Cardiac muscle cell (in vitro differentiated cells and primary cell): Measurements from ENCODE around the gene STOML2. TPM values are rescaled to one million over a fixed set of nuclear protein-coding genes. Genes with fewer than 3 reads are reported as not detected.

ENCODE experiments used
- DNase-seq, 2 donors: peaks; one replicate each; pipeline versions ENCODE4 v3.0.0 to v3.0.0-alpha.2; 2010 to 2017; ENCODE audit warnings: low read depth in 1 of 2, low spot score in 1 of 2
- H3K27ac ChIP-seq: fragments of 200-600 bp; sonication (generic); 2 replicates; pipeline ENCODE4 v1.5.1; 2016
- H3K27me3 ChIP-seq: fragments of 200-600 bp; sonication (generic); 2 replicates; pipeline ENCODE4 v1.6.0; 2016; ENCODE audit warnings: control low read depth
- H3K36me3 ChIP-seq: fragments of 200-600 bp; sonication (generic); 2 replicates; pipeline ENCODE4 v1.5.1; 2016; ENCODE audit warnings: control low read depth
- H3K4me1 ChIP-seq: fragments of 200-600 bp; sonication (generic); 2 replicates; pipeline ENCODE4 v1.8.1; 2017; ENCODE audit warnings: low read depth, mild to moderate bottlenecking, mixed run types
- H3K4me3 ChIP-seq: fragments of 200-600 bp; sonication (generic); 2 replicates; pipeline ENCODE4 v1.5.1; 2016; ENCODE audit warnings: mild to moderate bottlenecking
- H3K9me3 ChIP-seq: fragments of 200-600 bp; sonication (generic); 2 replicates; pipeline ENCODE4 v1.5.1; 2017; ENCODE audit warnings: low read depth, mild to moderate bottlenecking, control low read depth
- polyA plus RNA-seq: library from polyadenylated mRNA; unstranded; fragments of >200 nt; fragmentation: Nextera tagmentation; extraction: Ambion mirVana; gene quantifications from 2 replicates; pipeline ENCODE4 v1.2.1, GENCODE V29; 2016
- total RNA-seq: library from RNA; depleted of rRNA; stranded (reverse); fragments of >200 nt; gene quantifications from 2 replicates; pipeline ENCODE4 v1.2.3, GENCODE V29; 2016
- TF ChIP-seq, protein P1 (sequence below): IDR thresholded peaks from 2 replicates; pipeline ENCODE4 v1.5.1; 2012; ENCODE audit warnings: low read depth, mild to moderate bottlenecking, low read length

STOML2 gene
- total and polyA plus RNA-seq, 2 experiments from 2014 or later = 151 to 201 TPM

DNA sequence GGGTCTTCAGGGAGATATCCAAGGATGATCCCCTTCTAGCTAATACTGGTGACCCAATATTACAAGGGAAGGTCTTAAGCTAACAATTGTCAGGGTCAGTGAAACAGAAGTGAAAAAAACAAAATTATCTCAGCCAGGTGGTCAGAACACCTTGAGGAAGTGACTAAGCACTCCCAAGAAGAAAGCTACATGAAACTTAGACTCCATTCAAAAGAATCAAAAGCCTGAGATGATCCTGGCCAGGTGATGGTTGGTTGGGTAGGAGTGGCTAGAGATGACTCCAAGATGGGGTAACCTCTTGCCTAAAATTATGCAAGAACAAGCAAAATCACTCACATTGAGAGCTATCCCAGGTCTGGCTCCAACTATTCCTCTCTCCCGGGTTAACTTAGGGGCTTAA lies 35.9 kb downstream of the STOML2 start:
- Histone ChIP-seq H3K4me1 (peaks cover 16% of the 10 kb centered on the region), H3K36me3 (peaks cover 58% of the 10 kb centered on the region), H3K4me3 (no peak overlapping the region), H3K27me3 (no peaks in the 10 kb centered on the region), H3K27ac (no peak overlapping the region), H3K9me3 (no peaks in the 10 kb centered on the region)
- DNase-seq = no peak
- TF ChIP-seq, protein P1, sequence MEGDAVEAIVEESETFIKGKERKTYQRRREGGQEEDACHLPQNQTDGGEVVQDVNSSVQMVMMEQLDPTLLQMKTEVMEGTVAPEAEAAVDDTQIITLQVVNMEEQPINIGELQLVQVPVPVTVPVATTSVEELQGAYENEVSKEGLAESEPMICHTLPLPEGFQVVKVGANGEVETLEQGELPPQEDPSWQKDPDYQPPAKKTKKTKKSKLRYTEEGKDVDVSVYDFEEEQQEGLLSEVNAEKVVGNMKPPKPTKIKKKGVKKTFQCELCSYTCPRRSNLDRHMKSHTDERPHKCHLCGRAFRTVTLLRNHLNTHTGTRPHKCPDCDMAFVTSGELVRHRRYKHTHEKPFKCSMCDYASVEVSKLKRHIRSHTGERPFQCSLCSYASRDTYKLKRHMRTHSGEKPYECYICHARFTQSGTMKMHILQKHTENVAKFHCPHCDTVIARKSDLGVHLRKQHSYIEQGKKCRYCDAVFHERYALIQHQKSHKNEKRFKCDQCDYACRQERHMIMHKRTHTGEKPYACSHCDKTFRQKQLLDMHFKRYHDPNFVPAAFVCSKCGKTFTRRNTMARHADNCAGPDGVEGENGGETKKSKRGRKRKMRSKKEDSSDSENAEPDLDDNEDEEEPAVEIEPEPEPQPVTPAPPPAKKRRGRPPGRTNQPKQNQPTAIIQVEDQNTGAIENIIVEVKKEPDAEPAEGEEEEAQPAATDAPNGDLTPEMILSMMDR = no peak

DNA sequence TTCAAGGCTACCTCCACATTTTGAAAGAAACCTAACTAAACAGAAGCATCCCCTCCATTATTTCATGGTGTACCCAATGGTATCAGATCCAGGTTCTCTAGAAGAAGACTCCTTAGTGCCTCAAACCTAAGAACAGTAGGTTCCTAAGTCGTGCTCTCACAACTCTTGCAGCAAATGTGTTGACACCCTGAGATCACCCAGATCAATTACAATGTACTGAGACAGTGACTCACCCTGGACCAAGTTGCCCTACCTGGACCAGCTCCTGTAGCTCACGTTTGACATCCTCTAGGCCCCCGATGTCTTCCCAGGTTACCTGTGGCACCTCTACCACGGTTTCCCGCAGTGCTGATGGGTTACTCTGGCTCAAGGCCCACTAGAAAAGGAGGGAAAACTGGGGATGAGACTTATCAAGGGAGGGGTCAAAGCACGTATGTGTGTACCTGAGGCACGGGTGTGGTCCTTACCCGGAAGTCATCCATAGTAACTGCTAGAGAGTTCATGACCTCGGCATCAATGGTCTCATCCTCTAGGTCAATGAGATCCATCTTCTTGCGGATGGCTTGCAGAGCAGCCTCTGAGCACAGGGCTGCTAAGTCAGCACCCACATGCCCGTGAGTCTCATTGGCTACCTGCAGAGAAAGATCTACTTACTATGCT lies 42.3 kb downstream of the STOML2 start:
- H3K36me3 ChIP-seq = peaks cover 98% of the 10 kb centered on the region
- H3K27ac ChIP-seq = no peak overlapping the region
- H3K9me3 ChIP-seq = no peaks in the 10 kb centered on the region
- TF ChIP-seq, protein P1 = no peak
- H3K4me3 ChIP-seq = no peak overlapping the region
- no peaks in the 10 kb centered on the region for H3K27me3 ChIP-seq
- H3K4me1 ChIP-seq = no peaks in the 10 kb centered on the region
- no peak for DNase-seq

DNA sequence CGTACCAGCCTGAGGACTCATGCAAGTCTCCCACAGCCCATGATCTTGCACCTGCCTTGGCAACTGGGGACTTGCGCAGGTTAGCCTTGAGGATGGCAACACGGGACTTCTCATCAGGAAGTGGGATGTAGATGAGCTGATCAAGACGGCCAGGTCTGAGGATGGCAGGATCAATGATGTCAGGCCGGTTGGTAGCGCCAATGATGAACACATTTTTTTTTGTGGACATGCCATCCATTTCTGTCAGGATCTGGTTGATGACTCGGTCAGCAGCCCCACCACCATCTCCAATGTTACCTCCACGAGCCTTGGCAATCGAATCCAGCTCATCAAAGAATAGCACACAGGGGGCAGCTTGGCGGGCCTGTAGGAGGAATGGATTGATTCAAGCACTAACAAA lies 43.5 kb downstream of the STOML2 start:
- TF ChIP-seq, protein P1 = no peak
- H3K36me3 ChIP-seq = peaks cover 93% of the 10 kb centered on the region
- no peaks in the 10 kb centered on the region for H3K4me1 ChIP-seq

DNA sequence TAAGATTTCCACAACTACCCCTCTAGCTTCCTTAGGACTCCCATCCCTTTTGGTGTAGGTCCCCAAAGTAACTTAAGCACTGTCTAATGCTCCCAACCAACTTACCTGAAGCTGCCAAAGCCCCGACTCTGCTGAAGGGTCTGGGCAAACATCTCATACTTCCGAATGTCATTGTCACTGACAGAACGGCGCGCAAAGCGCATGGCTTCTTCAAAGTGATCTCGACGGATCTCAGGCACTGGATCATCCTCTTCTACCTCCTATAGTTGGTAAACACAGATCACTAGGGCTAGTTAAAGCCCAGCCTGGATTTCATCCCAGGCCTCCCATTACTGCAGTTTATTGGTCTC lies 45.7 kb downstream of the STOML2 start:
- TF ChIP-seq, protein P1 = no peak
- Histone ChIP-seq H3K9me3 (no peaks in the 10 kb centered on the region), H3K4me3 (no peak overlapping the region), H3K4me1 (no peaks in the 10 kb centered on the region), H3K27ac (no peak overlapping the region), H3K27me3 (no peaks in the 10 kb centered on the region), H3K36me3 (peaks cover 72% of the 10 kb centered on the region)
- DNase-seq = no peak

More for the DNA sequence above, 43.5 kb downstream of the STOML2 start:
- Histone ChIP-seq H3K27ac (no peak overlapping the region), H3K9me3 (no peaks in the 10 kb centered on the region), H3K4me3 (no peak overlapping the region), H3K27me3 (no peaks in the 10 kb centered on the region)
- DNase-seq = no peak

DNA sequence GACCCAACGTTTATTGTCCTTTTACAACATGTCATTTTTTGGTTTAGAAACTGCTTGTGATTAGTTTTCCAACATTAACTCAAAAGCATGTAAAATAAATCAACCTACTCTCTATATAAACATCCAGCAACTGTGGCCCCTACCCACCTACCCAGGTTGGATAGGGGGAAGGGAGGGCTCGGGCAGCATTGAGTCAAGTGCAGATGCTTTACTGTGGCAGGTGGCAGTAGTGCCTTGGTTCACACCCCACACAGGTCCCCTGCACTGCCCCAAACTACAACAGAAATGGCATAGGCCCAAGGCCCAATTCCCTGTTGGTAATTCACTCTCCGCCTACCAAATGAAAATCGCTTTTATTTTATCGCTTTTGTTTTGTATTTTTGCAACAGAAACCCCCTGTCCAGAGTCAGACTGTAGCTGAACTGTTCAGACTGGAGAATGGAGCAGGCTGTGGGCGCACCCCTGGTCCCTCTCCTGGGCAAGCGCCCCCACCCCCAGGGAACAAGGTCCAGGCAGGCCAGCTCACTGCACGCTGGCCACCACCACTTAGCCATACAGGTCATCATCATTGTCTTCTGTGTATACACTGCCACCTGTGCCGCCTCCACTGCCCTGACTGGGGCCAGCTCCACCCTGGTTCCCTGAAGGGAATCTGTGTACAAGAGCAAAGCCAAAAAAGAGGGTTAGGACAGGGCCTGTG lies 46.2 kb downstream of the STOML2 start:
- Histone ChIP-seq H3K4me1 (no peaks in the 10 kb centered on the region), H3K9me3 (no peaks in the 10 kb centered on the region), H3K27ac (no peak overlapping the region), H3K27me3 (no peaks in the 10 kb centered on the region), H3K36me3 (peaks cover 66% of the 10 kb centered on the region), H3K4me3 (no peak overlapping the region)
- DNase-seq = no peak
- TF ChIP-seq, protein P1 = no peak
